Tibial nerve (tissue), 4 donors: ENCODE data around the gene USE1. TPM values are rescaled to one million over a fixed set of nuclear protein-coding genes. Genes with fewer than 3 reads are reported as not detected.
A peak's percentile ranks its signal among the peaks of the same experiment; 100 is the strongest.

Source experiments
- DNase-seq, 2 donors: peaks; one replicate each; pipeline ENCODE4 v3.0.0-alpha.2; 2019; ENCODE audit warnings: low spot score in 2 of 2
- H3K27ac ChIP-seq, 4 donors: fragments of 200-600 bp; sonication (generic) in 3 of 4; one replicate each; pipeline ENCODE4 v1.5.1; 2017 to 2019; ENCODE audit warnings: mild to moderate bottlenecking in 1 of 4
- H3K27me3 ChIP-seq, 2 donors: fragments of 200-600 bp; sonication (generic) in 1 of 2; one replicate each; pipeline versions ENCODE4 v1.5.1 to v1.6.0; 2017 to 2019
- H3K36me3 ChIP-seq, 3 donors: fragments of 200-600 bp; sonication (generic); one replicate each; pipeline ENCODE4 v1.5.1; 2018 to 2019
- H3K4me1 ChIP-seq, 4 donors: fragments of 200-600 bp; sonication (generic) in 3 of 4; one replicate each; pipeline ENCODE4 v1.5.1; 2017 to 2019
- H3K4me3 ChIP-seq, 4 donors: fragments of 200-600 bp; sonication (generic) in 3 of 4; one replicate each; pipeline ENCODE4 v1.5.1; 2017 to 2019; ENCODE audit warnings: mild to moderate bottlenecking in 1 of 4, moderate library complexity in 1 of 4
- H3K9me3 ChIP-seq, 4 donors: fragments of 200-600 bp; sonication (generic) in 3 of 4; one replicate each; pipeline ENCODE4 v1.5.1; 2017 to 2019
- CTCF ChIP-seq, 5 experiments: fragments of 200-600 bp in 3 of 5; fragments of 450-650 bp in 2 of 5; sonication (generic) in 3 of 5; IDR thresholded peaks; one replicate each; pipeline ENCODE4 v1.5.1; 2016 to 2019; ENCODE audit warnings: antibody characterized with exemption in 5 of 5, mild to moderate bottlenecking in 3 of 5, moderate library complexity in 2 of 5
- EP300 ChIP-seq, 2 donors: sonication (generic); formaldehyde crosslinking; IDR thresholded peaks; one replicate each; pipeline ENCODE4 v1.6.1; 2017; ENCODE audit warnings: antibody characterized with exemption in 2 of 2, mild to moderate bottlenecking in 1 of 2
- POLR2A ChIP-seq, 2 donors: fragments of 450-650 bp; IDR thresholded peaks; one replicate each; pipeline ENCODE4 v1.6.1; 2017; ENCODE audit warnings: antibody characterized with exemption in 2 of 2, mild to moderate bottlenecking in 2 of 2, moderate library complexity in 2 of 2
- WGBS, 2 donors: methylation state at CpG; one replicate each; pipeline ENCODE4 v1.1.5; 2018; 5-methylcytosine and 5-hydroxymethylcytosine counted together
- total RNA-seq, 4 donors: library from RNA; depleted of rRNA; stranded (reverse); fragments of >200 nt; gene quantifications; one replicate each; pipeline ENCODE4 v1.1.0, GENCODE V29; 2016

USE1 gene
- total RNA-seq, 4 donors from 2014 or later, result 17.4 to 50.0 (median 28.0) TPM

GRCh38 chr19:17240826-17241399, 25.8 kb downstream of the USE1 start:
- Histone ChIP-seq H3K27me3 (no peaks in the 10 kb centered on the region), H3K4me3 (no peak overlapping the region), H3K9me3 (no peaks in the 10 kb centered on the region), H3K4me1 (peaks cover 0 to 46% (median 30%) of the 10 kb centered on the region in 4 donors), H3K27ac (peak overlapping the region in 1 of 4 donors; percentile 42), H3K36me3 (peaks cover 0 to 34% (median 0%) of the 10 kb centered on the region in 3 donors)
- no peak for DNase-seq
- WGBS, 2 donors, result 91 to 96% methylated on average over 6 of the region's 6 CpGs
- TF ChIP-seq POLR2A (IDR thresholded peaks at IDR 0.05) (no peak), EP300 (IDR thresholded peaks at IDR 0.05) (no peak), CTCF (IDR thresholded peaks at IDR 0.05) (no peak)

GRCh38 chr19:17242431-17243208, 27.5 kb downstream of the USE1 start:
- peaks cover 0 to 47% (median 33%) of the 10 kb centered on the region in 4 donors for H3K4me1 ChIP-seq
- H3K9me3 ChIP-seq, result no peaks in the 10 kb centered on the region
- peaks cover 0 to 31% (median 0%) of the 10 kb centered on the region in 3 donors for H3K36me3 ChIP-seq
- TF ChIP-seq POLR2A (IDR thresholded peaks at IDR 0.05), result no peak
- no peak for TF ChIP-seq CTCF (IDR thresholded peaks at IDR 0.05)
- TF ChIP-seq EP300 (IDR thresholded peaks at IDR 0.05), result no peak
- H3K27me3 ChIP-seq, result no peaks in the 10 kb centered on the region
- WGBS, 2 donors, result 41 to 48% methylated on average over 6 to 7 of the region's 8 CpGs
- DNase-seq, result no peak
- no peak overlapping the region for H3K4me3 ChIP-seq
- peak overlapping the region in 3 of 4 donors; percentile 83 to 87 (median 84) for H3K27ac ChIP-seq

- no peaks in the 10 kb centered on the region for H3K27me3 ChIP-seq
- 37 to 44% methylated on average over 7 to 8 of the region's 8 CpGs for WGBS, 2 donors
- H3K27ac ChIP-seq, result peak overlapping the region; percentile 43 to 87 (median 84)
- no peaks in the 10 kb centered on the region for H3K9me3 ChIP-seq
- TF ChIP-seq CTCF (IDR thresholded peaks at IDR 0.05) (no peak), POLR2A (IDR thresholded peaks at IDR 0.05) (no peak), EP300 (IDR thresholded peaks at IDR 0.05) (no peak)
- peaks cover 0 to 54% (median 37%) of the 10 kb centered on the region in 4 donors for H3K4me1 ChIP-seq
- H3K4me3 ChIP-seq, result peak overlapping the region; percentile 66 to 86 (median 72)
- H3K36me3 ChIP-seq, result peaks cover 0 to 24% (median 0%) of the 10 kb centered on the region in 3 donors
- DNase-seq, result no peak
Measured at GRCh38 chr19:17243211-17243829, 28.2 kb downstream of the USE1 start.

- Histone ChIP-seq H3K4me1 (peaks cover 0 to 61% (median 37%) of the 10 kb centered on the region in 4 donors), H3K27me3 (no peaks in the 10 kb centered on the region), H3K4me3 (peak overlapping the region; percentile 66 to 86 (median 72)), H3K36me3 (peaks cover 0 to 17% (median 0%) of the 10 kb centered on the region in 3 donors), H3K9me3 (no peaks in the 10 kb centered on the region), H3K27ac (peak overlapping the region; percentile 43 to 87 (median 84))
- TF ChIP-seq EP300 (IDR thresholded peaks at IDR 0.05) (no peak), CTCF (IDR thresholded peaks at IDR 0.05) (no peak), POLR2A (IDR thresholded peaks at IDR 0.05) (no peak)
- 12 to 13% methylated on average over 22 to 45 of the region's 52 CpGs for WGBS, 2 donors
- peak; percentile 58 to 59 for DNase-seq
Measured at GRCh38 chr19:17243830-17244617, 28.9 kb downstream of the USE1 start.
